NCI-H2171 treated with DMSO at 0.1 percent for 48 hours (cell line): ENCODE measurements around the gene MAN2C1.
A peak's percentile ranks its signal among the peaks of the same experiment; 100 is the strongest.

Experiments
- DNase-seq: peaks from one replicate; lab custom pipeline; 2025; lab: John Stamatoyannopoulos, UW

The MAN2C1 gene

DNA sequence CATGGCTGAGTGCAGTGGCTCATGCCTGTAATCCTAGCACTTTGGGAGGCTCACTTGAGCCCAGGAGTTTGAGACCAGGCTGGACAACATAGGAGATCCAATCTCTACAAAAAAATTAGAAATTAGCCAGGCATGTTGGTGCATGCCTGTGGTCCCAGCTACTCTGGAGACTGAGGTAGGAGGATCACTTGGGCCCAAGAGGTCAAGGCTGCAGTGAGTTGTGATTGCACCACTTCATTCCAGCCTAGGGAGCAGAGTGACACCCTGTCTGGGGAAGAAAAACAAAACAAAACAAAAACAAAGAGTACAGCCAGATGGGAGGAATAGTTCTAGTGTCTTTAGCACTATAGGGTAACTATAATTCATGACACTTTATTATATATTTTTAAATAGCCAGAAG, 58.7 kb downstream of the MAN2C1 start:
- no peak for DNase-seq

DNA sequence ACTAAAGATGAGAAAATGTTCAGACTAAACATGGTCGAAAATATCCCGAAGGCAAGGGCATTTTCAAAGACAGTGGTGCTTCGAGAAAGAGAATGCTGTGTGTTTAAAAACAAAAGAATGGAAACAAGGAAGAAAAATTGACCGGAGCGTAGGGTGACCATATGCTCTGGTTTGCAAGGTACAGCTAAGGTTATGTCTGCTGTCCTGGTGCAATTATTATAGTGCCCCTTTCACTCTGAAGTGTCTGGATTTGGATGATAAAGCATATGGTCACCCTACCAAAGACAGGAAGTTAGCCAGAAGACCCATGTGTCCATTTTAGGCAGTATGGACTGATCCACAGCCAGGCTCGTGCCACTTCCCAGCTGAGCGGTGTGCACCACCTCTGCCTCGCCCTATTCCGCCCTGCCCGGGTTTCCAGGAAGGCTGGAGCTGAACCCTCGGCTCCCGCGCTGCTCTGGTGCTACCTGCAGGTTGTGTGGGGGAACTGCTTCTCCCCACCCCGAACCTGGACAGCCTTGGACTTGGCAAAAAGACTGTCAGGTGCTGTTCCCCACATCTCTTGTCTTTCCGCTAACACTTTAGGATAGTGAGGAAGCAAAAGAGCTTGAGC, 60.5 kb downstream of the MAN2C1 start:
- DNase-seq: peak; percentile 57

DNA sequence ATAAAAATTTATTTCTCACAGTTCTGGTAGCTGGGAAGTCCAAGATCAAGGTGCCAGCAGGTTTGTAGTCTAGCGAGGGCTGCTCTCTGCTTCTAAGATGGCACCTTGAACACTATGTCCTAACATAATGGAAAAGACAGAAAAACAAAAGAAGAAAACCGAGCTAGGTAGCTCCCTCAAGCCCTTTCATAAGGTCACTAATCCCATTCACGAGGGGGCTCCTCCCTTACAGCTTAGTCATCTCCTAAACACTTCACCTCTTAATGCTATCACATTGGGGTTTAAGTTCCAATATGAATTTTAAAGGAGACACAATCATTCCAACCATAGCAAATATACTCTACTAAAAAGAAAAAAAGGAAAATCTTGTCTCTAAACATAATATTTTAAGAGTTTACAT, 62.2 kb downstream of the MAN2C1 start:
- DNase-seq: no peak
